ENCODE data around the gene PCDHGA10.

DNA sequence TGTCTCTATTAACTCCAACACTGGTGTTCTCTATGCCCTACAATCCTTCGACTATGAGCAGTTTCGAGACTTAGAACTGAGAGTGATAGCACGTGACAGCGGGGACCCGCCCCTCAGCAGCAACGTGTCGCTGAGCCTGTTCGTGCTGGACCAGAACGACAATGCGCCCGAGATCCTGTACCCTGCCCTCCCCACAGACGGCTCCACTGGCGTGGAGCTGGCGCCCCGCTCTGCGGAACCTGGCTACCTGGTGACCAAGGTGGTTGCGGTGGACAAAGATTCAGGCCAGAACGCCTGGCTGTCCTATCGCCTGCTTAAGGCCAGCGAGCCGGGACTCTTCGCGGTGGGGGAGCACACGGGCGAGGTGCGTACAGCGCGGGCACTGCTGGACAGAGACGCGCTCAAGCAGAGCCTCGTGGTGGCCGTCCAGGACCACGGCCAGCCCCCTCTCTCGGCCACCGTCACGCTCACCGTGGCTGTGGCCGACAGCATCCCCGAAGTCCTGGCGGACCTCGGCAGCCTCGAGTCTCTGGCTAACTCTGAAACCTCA, 10.0 kb downstream of the PCDHGA10 start:
- TF ChIP-seq, protein P1, sequence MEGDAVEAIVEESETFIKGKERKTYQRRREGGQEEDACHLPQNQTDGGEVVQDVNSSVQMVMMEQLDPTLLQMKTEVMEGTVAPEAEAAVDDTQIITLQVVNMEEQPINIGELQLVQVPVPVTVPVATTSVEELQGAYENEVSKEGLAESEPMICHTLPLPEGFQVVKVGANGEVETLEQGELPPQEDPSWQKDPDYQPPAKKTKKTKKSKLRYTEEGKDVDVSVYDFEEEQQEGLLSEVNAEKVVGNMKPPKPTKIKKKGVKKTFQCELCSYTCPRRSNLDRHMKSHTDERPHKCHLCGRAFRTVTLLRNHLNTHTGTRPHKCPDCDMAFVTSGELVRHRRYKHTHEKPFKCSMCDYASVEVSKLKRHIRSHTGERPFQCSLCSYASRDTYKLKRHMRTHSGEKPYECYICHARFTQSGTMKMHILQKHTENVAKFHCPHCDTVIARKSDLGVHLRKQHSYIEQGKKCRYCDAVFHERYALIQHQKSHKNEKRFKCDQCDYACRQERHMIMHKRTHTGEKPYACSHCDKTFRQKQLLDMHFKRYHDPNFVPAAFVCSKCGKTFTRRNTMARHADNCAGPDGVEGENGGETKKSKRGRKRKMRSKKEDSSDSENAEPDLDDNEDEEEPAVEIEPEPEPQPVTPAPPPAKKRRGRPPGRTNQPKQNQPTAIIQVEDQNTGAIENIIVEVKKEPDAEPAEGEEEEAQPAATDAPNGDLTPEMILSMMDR (IDR thresholded peaks at IDR 0.05) = no peak
- TF ChIP-seq ZFX (IDR thresholded peaks at IDR 0.05; ENCODE audit: borderline replicate concordance) = no peak

Measured in 22Rv1 (cell line).